HuH-7 (cell line): Measurements from ENCODE around the gene CLEC18C.
A peak's percentile ranks its signal among the peaks of the same experiment; 100 is the strongest.
"Not testable (repeated sequence)": the region's sequence is repeated elsewhere in the genome, so short reads cannot be mapped to it uniquely, and the experiment has no call there.

Experiments used
- DNase-seq: peaks from one replicate; pipeline ENCODE4 v3.0.0; 2011; ENCODE audit warnings: low spot score

CLEC18C gene

DNA sequence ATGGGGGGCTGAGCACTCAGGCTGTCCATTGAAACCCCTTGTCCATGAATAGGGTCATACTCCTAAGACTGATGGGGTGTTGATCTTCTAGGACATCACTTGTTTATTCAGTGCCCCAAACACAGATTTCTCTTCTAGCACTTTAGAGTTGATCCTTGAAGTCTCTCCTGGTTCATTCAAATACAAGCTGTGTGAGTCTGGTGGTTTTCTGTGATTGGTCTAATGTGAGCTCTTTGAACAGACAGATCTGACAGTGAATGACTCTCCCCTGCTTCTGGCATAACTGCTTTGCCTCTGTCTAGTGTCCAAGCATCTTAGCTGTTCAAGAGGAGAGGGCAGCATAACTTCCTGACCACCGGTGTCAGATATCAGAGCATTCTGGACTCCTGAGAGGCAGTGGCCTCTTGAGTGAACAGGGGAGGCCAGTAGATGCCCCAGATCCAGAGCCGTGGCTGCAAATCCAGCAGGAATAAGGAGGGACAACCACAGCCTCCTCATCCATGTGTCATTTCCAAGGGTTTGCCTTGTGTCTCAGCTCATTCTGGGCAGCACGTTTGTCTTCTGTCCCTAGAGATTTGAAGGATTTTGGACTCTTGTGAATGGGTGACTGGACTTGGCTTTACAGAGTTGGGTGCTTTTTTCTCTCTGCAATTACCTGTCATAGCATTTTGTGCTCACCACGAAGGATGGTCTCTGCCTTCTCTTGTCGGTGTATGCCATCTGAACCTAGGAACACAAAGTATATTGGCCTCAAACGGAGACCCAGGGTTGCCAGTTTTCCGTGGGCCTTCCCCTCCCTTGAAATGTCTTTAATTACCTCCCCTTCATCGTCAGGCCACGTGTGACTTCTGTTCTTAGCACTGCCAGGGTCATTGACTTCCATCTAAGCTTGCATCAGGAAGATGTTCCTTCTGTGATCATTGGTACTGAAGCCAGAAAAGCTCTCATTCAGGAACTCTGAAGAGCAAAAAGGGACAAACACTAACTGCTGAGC, 13.9 kb upstream of the CLEC18C start:
- no peak for DNase-seq

- DNase-seq = no peak
Measured at GRCh38 chr16:70160388-70160787, 13.2 kb upstream of the CLEC18C start.

DNA sequence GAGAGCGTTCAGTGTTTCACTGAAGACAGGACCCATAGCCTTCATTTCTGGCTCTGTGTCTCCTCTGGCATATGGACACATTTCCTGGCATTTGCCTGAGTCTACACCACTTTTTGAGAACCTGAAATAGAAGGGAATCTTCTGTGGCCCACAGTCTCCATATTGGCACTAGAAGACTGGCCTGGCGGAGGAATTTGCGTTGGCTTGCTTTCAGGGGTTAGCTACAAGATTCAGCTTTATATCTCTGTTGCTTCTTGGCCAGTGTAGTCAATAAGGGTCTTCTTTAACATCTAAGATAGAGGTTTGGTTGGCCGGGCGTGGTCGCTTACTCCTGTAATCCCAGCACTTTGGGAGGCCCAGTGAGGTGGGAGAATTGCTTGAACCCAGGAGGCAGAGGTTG, 12.8 kb upstream of the CLEC18C start:
- no peak for DNase-seq

- no peak for DNase-seq
Measured at GRCh38 chr16:70161350-70161749, 12.2 kb upstream of the CLEC18C start.

DNA sequence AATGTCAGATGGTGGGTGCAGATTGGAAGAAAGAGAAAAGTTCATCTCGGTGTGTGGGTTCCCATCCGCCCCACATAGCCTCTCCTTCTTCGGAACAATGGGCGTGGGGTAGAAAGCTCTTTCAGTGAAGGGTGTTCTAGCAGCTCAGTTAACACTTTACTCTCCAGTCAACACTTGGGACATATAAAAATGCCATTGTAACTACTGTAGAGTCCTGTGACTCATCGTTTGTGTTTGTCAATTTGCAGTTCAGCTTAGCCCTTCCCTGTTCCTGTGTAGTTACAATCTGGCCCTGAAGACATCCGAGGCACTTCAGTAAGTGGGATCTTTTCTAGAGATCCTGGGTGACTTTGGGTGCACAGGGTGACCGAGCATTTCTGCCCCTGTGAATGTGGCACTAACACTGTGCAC, 11.5 kb upstream of the CLEC18C start:
- peak; percentile 43 for DNase-seq

- no peak for DNase-seq
Measured at GRCh38 chr16:70163596-70163995, 10.0 kb upstream of the CLEC18C start.

- not testable (repeated sequence) for DNase-seq
Measured at GRCh38 chr16:70166688-70167087, 6.9 kb upstream of the CLEC18C start.

DNA sequence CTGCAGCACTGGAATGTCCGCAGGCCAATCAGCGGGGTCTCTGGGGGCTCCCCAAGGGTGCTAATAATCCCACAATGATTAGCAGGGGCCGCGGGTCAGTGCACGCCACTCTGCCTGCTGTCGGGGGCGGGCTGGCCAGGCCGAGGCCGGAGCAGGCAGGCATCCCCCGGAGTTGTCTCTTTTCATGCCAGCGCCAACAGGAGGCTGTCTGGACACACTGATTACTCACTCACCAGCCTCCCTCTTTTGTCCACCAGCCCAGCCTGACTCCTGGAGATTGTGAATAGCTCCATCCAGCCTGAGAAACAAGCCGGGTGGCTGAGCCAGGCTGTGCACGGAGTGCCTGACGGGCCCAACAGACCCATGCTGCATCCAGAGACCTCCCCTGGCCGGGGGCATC, 329 bp downstream of the CLEC18C start:
- not testable (repeated sequence) for DNase-seq

- DNase-seq = not testable (repeated sequence)
Measured at GRCh38 chr16:70174387-70174932, 873 bp downstream of the CLEC18C start.

GRCh38 chr16:70187858-70188607, 14.4 kb downstream of the CLEC18C start:
- DNase-seq = not testable (repeated sequence)

DNA sequence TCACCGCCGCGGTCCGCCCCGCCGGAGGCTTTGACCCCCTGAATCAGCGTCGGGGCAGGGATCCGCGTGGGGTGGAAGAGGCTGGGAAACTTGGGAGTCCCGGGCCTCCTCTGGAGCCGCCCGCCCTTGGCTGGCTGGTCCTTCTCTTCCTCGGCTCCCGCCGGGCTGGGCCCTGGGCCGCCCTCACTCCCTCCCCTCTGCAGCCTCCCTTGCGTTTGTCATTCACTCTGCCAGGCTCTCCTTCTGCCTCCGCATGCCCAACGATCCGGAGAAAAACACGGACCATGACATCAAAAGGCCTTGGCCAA, 15.0 kb downstream of the CLEC18C start:
- DNase-seq = not testable (repeated sequence)

DNA sequence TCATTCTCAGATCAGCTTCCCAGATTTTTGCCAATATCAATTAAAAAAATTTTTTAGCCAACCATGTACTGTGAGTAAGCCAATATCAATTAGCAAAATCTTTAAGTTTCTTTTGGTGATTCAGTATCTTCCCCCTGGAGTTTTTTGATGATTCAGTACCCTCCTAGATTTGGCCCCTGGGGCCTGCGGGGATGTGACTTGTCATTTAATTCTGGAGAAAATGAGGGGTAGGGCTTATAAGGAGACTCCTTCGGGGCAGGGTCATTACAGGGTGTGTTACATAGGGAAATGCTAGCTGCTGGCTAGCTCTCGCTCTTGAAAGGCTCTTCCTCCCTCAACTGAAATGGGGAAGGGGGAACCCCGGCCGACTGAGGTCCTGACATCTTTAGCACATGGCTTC, 17.0 kb downstream of the CLEC18C start:
- not testable (repeated sequence) for DNase-seq

DNA sequence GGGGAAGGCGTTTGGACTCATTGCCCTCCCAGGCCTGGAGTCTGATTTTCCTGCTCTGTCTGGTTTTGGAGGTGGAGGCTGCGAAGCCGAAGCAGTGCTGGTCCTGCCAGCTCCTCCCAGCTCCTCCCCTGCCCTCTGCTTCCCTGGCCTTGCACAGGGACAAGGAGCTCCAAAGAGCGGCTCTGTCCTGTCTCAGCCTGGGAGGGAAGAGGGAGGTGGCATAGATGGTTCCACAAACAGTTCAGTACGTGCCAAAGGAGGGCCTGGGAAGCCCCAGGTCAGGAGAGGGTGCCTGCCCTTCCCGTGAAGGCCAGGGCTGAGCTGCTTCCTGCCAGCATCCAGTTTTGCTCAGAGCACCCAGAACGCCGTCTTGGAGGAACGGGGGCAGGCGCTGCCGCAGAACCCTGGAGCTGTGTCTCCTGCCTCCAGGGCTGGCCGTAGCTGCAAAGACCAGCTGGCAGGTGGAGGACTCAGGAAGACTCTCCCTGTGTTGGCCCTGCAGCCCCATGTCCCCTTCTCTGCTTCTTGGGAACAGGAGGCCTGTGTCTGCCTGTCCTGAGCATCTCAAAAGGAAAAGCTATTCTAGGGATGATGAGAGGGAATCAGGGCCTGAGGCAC, 23.2 kb downstream of the CLEC18C start:
- not testable (repeated sequence) for DNase-seq

- DNase-seq = not testable (repeated sequence)
Measured at GRCh38 chr16:70197611-70198010, 24.0 kb downstream of the CLEC18C start.

- DNase-seq = not testable (repeated sequence)
Measured at GRCh38 chr16:70198230-70198629, 24.6 kb downstream of the CLEC18C start.

GRCh38 chr16:70198666-70199065, 25.1 kb downstream of the CLEC18C start:
- not testable (repeated sequence) for DNase-seq

DNA sequence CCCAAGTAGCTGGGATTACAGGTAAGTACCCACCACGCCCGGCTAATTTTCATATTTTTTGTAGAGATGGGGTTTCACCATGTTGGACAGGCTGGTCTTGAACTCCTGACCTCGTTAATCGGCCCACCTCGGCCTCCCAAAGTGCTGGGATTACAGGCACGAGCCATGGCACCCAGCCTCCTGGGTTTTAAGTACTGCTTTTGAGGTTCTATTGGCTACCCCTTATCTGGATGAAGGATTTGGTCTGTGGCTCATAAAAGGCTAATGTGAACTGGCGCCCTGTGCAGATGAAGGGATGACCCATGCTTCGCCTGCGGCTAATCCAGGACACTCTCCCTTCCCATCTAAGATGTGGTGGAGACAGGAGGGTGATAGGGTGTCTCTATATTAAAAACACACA, 25.6 kb downstream of the CLEC18C start:
- not testable (repeated sequence) for DNase-seq

DNA sequence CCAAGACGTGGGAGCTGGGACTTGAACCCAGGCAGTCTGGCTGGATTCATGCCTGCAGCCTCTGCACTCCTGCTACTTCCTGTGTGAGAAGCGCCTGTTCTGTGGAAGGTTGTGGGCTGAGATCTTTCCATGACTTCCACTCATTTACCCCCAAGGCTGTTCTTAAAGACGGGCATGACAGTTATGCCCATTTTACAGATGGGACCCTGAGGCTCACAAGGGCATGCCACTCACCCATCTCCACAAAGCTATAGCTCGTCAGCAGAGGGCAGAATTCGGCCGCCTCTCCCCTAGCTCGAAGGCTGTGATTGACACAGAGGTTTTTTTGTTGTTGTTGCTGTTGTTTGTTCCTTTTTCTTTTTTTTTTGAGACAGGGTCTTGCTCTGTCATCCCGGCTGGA, 26.5 kb downstream of the CLEC18C start:
- DNase-seq = not testable (repeated sequence)

DNA sequence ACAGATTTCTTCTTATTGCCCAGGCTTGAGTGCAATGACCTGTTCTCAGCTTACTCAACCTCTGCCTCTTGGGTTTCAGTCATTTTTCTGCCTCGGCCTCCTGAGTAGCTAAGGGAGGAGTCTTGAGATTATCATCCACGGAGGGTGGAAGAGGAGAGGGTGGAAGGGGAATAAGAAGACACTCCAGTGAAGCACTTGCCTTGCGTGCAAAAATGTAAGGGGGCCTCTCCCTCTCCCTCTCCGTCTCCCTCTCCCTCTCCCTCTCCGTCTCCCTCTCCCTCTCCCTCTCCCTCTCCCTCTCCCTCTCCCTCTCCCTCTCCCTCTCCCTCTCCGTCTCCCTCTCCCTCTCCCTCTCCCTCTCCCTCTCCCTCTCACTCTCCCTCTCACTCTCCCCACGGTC, 29.9 kb downstream of the CLEC18C start:
- not testable (repeated sequence) for DNase-seq

- not testable (repeated sequence) for DNase-seq
Measured at GRCh38 chr16:70204010-70204409, 30.4 kb downstream of the CLEC18C start.

DNA sequence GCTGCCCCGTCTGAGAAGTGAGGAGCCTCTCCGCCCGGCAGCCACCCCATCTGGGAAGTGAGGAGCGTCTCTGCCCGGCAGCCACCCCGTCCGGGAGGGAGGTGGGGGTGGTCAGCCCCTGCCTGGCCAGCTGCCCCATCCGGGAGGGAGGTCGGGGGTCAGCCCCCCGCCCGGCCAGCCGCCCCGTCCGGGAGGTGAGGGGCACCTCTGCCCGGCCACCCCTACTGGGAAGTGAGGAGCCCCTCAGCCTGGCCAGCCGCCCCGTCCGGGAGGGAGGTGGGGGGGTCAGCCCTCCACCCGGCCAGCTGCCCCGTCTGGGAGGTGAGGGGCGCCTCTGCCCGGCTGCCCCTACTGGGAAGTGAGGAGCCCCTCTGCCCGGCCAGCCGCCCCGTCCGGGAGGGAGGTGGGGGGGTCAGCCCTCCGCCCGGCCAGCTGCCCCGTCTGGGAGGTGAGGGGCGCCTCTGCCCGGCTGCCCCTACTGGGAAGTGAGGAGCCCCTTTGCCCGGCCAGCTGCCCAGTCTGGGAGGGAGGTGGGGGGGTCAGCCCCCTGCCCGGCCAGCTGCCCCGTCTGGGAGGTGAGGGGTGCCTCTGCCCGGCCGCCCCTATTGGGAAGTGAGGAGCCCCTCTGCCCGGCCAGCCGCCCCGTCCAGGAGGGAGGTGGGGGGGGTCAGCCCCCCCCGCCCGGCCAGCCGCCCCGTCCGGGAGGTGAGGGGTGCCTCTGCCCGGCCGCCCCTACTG, 31.2 kb downstream of the CLEC18C start:
- not testable (repeated sequence) for DNase-seq
